GM12878 (cell line): ENCODE measurements around the gene RGP1. TPM values are rescaled to one million over a fixed set of nuclear protein-coding genes. Genes with fewer than 3 reads are reported as not detected.

ENCODE experiments used
- ATAC-seq: fragments of 200-7000 bp; cut with Tn5 transposase; 3 replicates; pipeline ENCODE4 v1.9.1; 2020; ENCODE audit warnings: mild to moderate bottlenecking, moderate library complexity
- BruUV-seq: library from RNA; stranded (reverse); fragments of 400-500 nt; replicated peaks from 2 replicates; lab custom pipeline; 2021; lab: Mats Ljungman, UMichigan
- CTCF ChIA-PET: fragments of 300-600 bp; sonication (Branson Sonifier 250); formaldehyde crosslinking; extraction: SDS; loops from one replicate; lab custom pipeline; 2021; ENCODE audit warnings: inconsistent platforms; lab: Yijun Ruan, JAX
- POLR2A ChIA-PET: fragments of 350-600 bp; formaldehyde crosslinking; extraction: SDS; loops from one replicate; lab custom pipeline; 2021; ENCODE audit warnings: inconsistent platforms; lab: Charles Lee
- RAD21 ChIA-PET: fragments of 300-600 bp; sonication (Branson Sonifier 250); formaldehyde crosslinking; loops from one replicate; lab custom pipeline; 2023; ENCODE audit warnings: antibody characterized with exemption; ENCODE audit not compliant: unreplicated experiment; lab: Charles Lee
- SMC1A ChIA-PET: fragments of 300-600 bp; sonication (Branson Sonifier 250); formaldehyde crosslinking; loops from one replicate; lab custom pipeline; 2023; ENCODE audit not compliant: unreplicated experiment, uncharacterized antibody; lab: Charles Lee
- DNase-seq: peaks from one replicate; pipeline ENCODE4 v3.0.0-alpha.2; 2011; ENCODE audit warnings: low read depth, low spot score
- FAIRE-seq: peaks from 3 replicates; lab custom pipeline; 2011; peaks lifted over from hg19 to GRCh38; lab: Jason Lieb, UNC
- H2AFZ ChIP-seq: 2 replicates; pipeline ENCODE4 v1.6.0; 2011; ENCODE audit warnings: low read depth, low read length, control low read depth; ENCODE audit not compliant: control insufficient read depth
- H3K27ac ChIP-seq: 2 replicates; pipeline ENCODE4 v1.5.1; 2011; ENCODE audit warnings: control low read depth; ENCODE audit not compliant: control insufficient read depth, insufficient read depth
- H3K27me3 ChIP-seq, 2 experiments: replicated peaks in 1 of 2; 2 replicates each; pipeline versions ENCODE4 v1.6.0 to v1.6.1; 2011; ENCODE audit warnings: low read length in 1 of 2; ENCODE audit not compliant: control insufficient read depth in 2 of 2, insufficient read depth in 2 of 2
- H3K36me3 ChIP-seq, 2 experiments: 2 replicates each; pipeline ENCODE4 v1.5.1; 2011; ENCODE audit warnings: low read length in 1 of 2; ENCODE audit not compliant: control insufficient read depth in 2 of 2, insufficient read depth in 2 of 2
- H3K4me1 ChIP-seq: 2 replicates; pipeline ENCODE4 v1.6.1; 2011; ENCODE audit warnings: mild to moderate bottlenecking, low read length, moderate library complexity, mixed read lengths; ENCODE audit not compliant: control insufficient read depth, insufficient read depth
- H3K4me2 ChIP-seq: 2 replicates; pipeline ENCODE4 v1.6.0; 2011; ENCODE audit warnings: control low read depth; ENCODE audit not compliant: control insufficient read depth, insufficient read depth
- H3K4me3 ChIP-seq: fragments of 200-600 bp; sonication (generic); 2 replicates; pipeline ENCODE4 v1.5.1; 2016
- H3K79me2 ChIP-seq: 2 replicates; pipeline ENCODE4 v1.6.0; 2011; ENCODE audit warnings: low read length; ENCODE audit not compliant: control insufficient read depth, insufficient read depth
- H3K9ac ChIP-seq: 2 replicates; pipeline ENCODE4 v1.8.0; 2011; ENCODE audit warnings: low read length, control low read depth, mixed read lengths; ENCODE audit not compliant: control insufficient read depth, insufficient read depth
- H3K9me3 ChIP-seq: replicated peaks from 3 replicates; pipeline ENCODE4 v1.5.1; 2011; ENCODE audit warnings: mild to moderate bottlenecking, low read length; ENCODE audit not compliant: control insufficient read depth, insufficient read depth
- H4K20me1 ChIP-seq: 2 replicates; pipeline ENCODE4 v1.6.0; 2011; ENCODE audit not compliant: control insufficient read depth, insufficient read depth
- ATF2 ChIP-seq: IDR thresholded peaks from 2 replicates; pipeline ENCODE4 v1.6.1; 2012; ENCODE audit warnings: low read length, inconsistent platforms
- BCL11A ChIP-seq: IDR thresholded peaks from 2 replicates; pipeline ENCODE4 v1.6.1; 2011; ENCODE audit warnings: low read depth, low read length
- BCL3 ChIP-seq: IDR thresholded peaks from 2 replicates; pipeline ENCODE4 v1.6.1; 2011; ENCODE audit warnings: borderline replicate concordance, low read depth, mild to moderate bottlenecking, moderate library complexity, low read length; ENCODE audit not compliant: insufficient read depth, poor library complexity, severe bottlenecking
- CBX5 ChIP-seq: sonication (generic); IDR thresholded peaks from 2 replicates; pipeline ENCODE4 v1.6.1; 2016; ENCODE audit warnings: low read depth, moderate library complexity, mild to moderate bottlenecking, inconsistent platforms
- CHD2 ChIP-seq: IDR thresholded peaks from 2 replicates; pipeline ENCODE4 v1.6.1; 2011; ENCODE audit warnings: low read depth, low read length, improper control_type of control experiment, borderline replicate concordance
- CTCF ChIP-seq, 3 experiments: IDR thresholded peaks in 2 of 3; conservative IDR thresholded peaks in 1 of 3; 2 replicates each; pipeline ENCODE4 v1.5.1; 2011; ENCODE audit warnings: low read depth in 3 of 3, low read length in 3 of 3, mild to moderate bottlenecking in 3 of 3, control low read depth in 2 of 3, moderate library complexity in 2 of 3, inconsistent platforms in 1 of 3, mixed read lengths in 1 of 3; ENCODE audit not compliant: control insufficient read depth in 2 of 3, insufficient read depth in 1 of 3; ENCODE audit errors: extremely low read depth in 1 of 3
- FOXK2 ChIP-seq: fragments of 450-650 bp; IDR thresholded peaks from 2 replicates; pipeline ENCODE4 v1.6.1; 2017; ENCODE audit warnings: mild to moderate bottlenecking, moderate library complexity
- HDAC6 ChIP-seq: fragments of 200-600 bp; sonication (generic); IDR thresholded peaks from one replicate; pipeline ENCODE4 v1.8.0; 2017; ENCODE audit warnings: antibody characterized with exemption; ENCODE audit not compliant: unreplicated experiment
- IKZF1 ChIP-seq: fragments of 450-650 bp; conservative IDR thresholded peaks from 2 replicates; pipeline ENCODE4 v1.6.1; 2017; ENCODE audit warnings: antibody characterized with exemption, mild to moderate bottlenecking
- MTA3 ChIP-seq: IDR thresholded peaks from 2 replicates; pipeline ENCODE4 v1.6.1; 2012; ENCODE audit warnings: low read length, inconsistent platforms, borderline replicate concordance
- MYB ChIP-seq: fragments of 150-350 bp; IDR thresholded peaks from 2 replicates; pipeline ENCODE4 v1.6.1; 2014; ENCODE audit warnings: mild to moderate bottlenecking, low read depth, low read length, borderline replicate concordance
- NFYB ChIP-seq: IDR thresholded peaks from 2 replicates; pipeline ENCODE4 v1.6.1; 2011; ENCODE audit warnings: low read depth, mild to moderate bottlenecking, low read length, improper control_type of control experiment, moderate library complexity; ENCODE audit not compliant: insufficient read depth
- SMARCA5 ChIP-seq: fragments of 450-650 bp; IDR thresholded peaks from 2 replicates; pipeline ENCODE4 v1.6.1; 2017; ENCODE audit warnings: mild to moderate bottlenecking
- SREBF1 ChIP-seq: IDR thresholded peaks from 2 replicates; pipeline ENCODE4 v1.6.1; 2012; ENCODE audit warnings: mild to moderate bottlenecking, low read length
- SREBF2 ChIP-seq: IDR thresholded peaks from 2 replicates; pipeline ENCODE4 v1.6.1; 2012; ENCODE audit warnings: mild to moderate bottlenecking, low read length
- TCF12 ChIP-seq: IDR thresholded peaks from 2 replicates; pipeline ENCODE4 v1.6.1; 2011; ENCODE audit warnings: low read depth, mild to moderate bottlenecking, low read length
- TCF7 ChIP-seq: IDR thresholded peaks from 2 replicates; pipeline ENCODE4 v1.6.1; 2014; ENCODE audit warnings: antibody characterized with exemption, borderline replicate concordance
- YY1 ChIP-seq: IDR thresholded peaks from 2 replicates; pipeline ENCODE4 v1.6.1; 2011; ENCODE audit warnings: low read depth, mild to moderate bottlenecking, low read length
- ZNF217 ChIP-seq: fragments of 450-650 bp; IDR thresholded peaks from 2 replicates; pipeline ENCODE4 v1.6.1; 2017; ENCODE audit warnings: antibody characterized with exemption, mild to moderate bottlenecking
- WGBS: methylation state at CpG from one replicate; pipeline ENCODE4 v1.1.6; 2016; ENCODE audit warnings: low lambda C conversion rate; ENCODE audit not compliant: insufficient replicate concordance, insufficient coverage; ENCODE audit errors: missing lambda C conversion rate; 5-methylcytosine and 5-hydroxymethylcytosine counted together
- in situ Hi-C: fragments of 300-500 bp; cut with MboI; formaldehyde crosslinking; loops from 9 replicates; pipeline ENCODE4 v1.14.3; 2018; ENCODE audit warnings: mixed read lengths
- intact Hi-C: fragments of 100-400 bp; cut with micrococcal nuclease; formaldehyde crosslinking; loops from one replicate; pipeline ENCODE4 v1.14.2; 2022; ENCODE audit not compliant: unreplicated experiment
- polyA plus RNA-seq, 11 experiments: library from polyadenylated mRNA; depleted of rRNA in 4 of 11; unstranded in 6 of 11; stranded (reverse) in 5 of 11; fragments of >200 nt; fragmentation: Nextera tagmentation in 4 of 11; fragmentation: Illumina TruSeq in 1 of 11; extraction: Ambion mirVana in 4 of 11; extraction: Trizol in 1 of 11; gene quantifications; 1 replicate in 1 of 11; 2 replicates in 10 of 11; pipeline versions ENCODE4 v1.2.1 to v1.2.3, GENCODE V29; 2011 to 2016; ENCODE audit warnings: inconsistent platforms in 2 of 11, missing spikeins in 2 of 11, low read depth in 1 of 11
- total RNA-seq, 4 experiments: library from RNA; depleted of rRNA in 3 of 4; stranded (reverse); fragments of >200 nt in 3 of 4; fragmentation: Illumina TruSeq in 1 of 4; extraction: Trizol in 1 of 4; gene quantifications; 2 replicates each; pipeline versions ENCODE4 v1.2.1 to v1.2.3, GENCODE V29; 2013 to 2021

Gene RGP1
- total and polyA plus RNA-seq, 10 of the 15 experiments (the other 5 are each of a cell fraction or from before 2014, with no cell fraction given) = 0.44 to 14.9 (median 7.4) TPM

GRCh38 chr9:35749515-35750255, 598 bp downstream of the RGP1 start:
- CTCF ChIA-PET = interaction anchor here (0.7 to 9.5 kb wide), 10 partner anchors 9 to 138 kb away, joined by 3 to 147 read pairs (median 4); partner anchors contain the start of genes CREB3 and TLN1
- TF ChIP-seq HDAC6 (no peak), SMARCA5 (no peak), MYB (no peak), MTA3 (no peak), NFYB (no peak), BCL11A (no peak), CBX5 (no peak), CHD2 (no peak), ATF2 (no peak), TCF12 (no peak), BCL3 (no peak), CTCF (IDR thresholded peaks at IDR 0.05 in 2 of 3, conservative IDR thresholded peaks at IDR 0.05 in 1 of 3; ENCODE audit: control insufficient read depth in 2 of 3, extremely low read depth in 1 of 3, insufficient read depth in 1 of 3, low read depth in 3 of 3, low read length in 3 of 3) (peak in 2 of 3 experiments; percentile 6 to 24; a peak in 1 of 6 replicates), SREBF1 (no peak), ZNF217 (no peak), FOXK2 (no peak; the same call in 1 of the 2 replicates), TCF7 (no peak), SREBF2 (no peak), IKZF1 (no peak), YY1 (peak; percentile 83)

More at GRCh38 chr9:35749515-35750255, 598 bp downstream of the RGP1 start:
- peaks cover 5 to 18% of the 10 kb centered on the region in 2 experiments for H3K36me3 ChIP-seq
- no peaks in the 10 kb centered on the region for H3K9me3 ChIP-seq
- ChIA-PET POLR2A (interaction anchor here (0.6 to 6.2 kb wide), 11 partner anchors 11 to 134 kb away, joined by 3 to 70 read pairs (median 4); partner anchors contain the start of genes ARHGEF39, CCDC107, CREB3 and RMRP), RAD21 (interaction anchor here (0.7 to 5.0 kb wide), 7 partner anchors 20 to 146 kb away, joined by 3 to 74 read pairs (median 3); partner anchors contain the start of genes CREB3, FAM221B, TLN1 and TMEM8B), SMC1A (interaction anchor here (0.9 to 4.1 kb wide), 9 partner anchors 14 to 132 kb away, joined by 3 to 39 read pairs (median 7); partner anchors contain the start of genes ARHGEF39, CREB3, SIT1 and SPAG8)
- peak overlapping the region; percentile 84 for H3K4me2 ChIP-seq
- peak overlapping the region; percentile 82 for H3K9ac ChIP-seq
- H3K27ac ChIP-seq = peak overlapping the region; percentile 75
- H3K79me2 ChIP-seq = peaks cover 45% of the 10 kb centered on the region
- ATAC-seq (peak; percentile 71), DNase-seq (no peak), FAIRE-seq (peak; percentile 64)
- peak overlapping the region; percentile 87 for H2AFZ ChIP-seq
- no peaks in the 10 kb centered on the region; the same call in 1 of the 2 replicates for H4K20me1 ChIP-seq
- peak overlapping the region; percentile 99 for H3K4me3 ChIP-seq
- WGBS = 8% methylated on average over 18 of the region's 19 CpGs
- intact Hi-C loops = no loop called here
- H3K4me1 ChIP-seq = peaks cover 4% of the 10 kb centered on the region
- in situ Hi-C loops = no loop called here
- BruUV-seq = no TSS peak
- H3K27me3 ChIP-seq = no peaks in the 10 kb centered on the region
